PC-3 (cell line): Measurements from ENCODE around the gene PTH2. TPM values are rescaled to one million over a fixed set of nuclear protein-coding genes. Genes with fewer than 3 reads are reported as not detected.

Experiments
- ATAC-seq: fragments of 200-7000 bp; cut with Tn5 transposase; 2 replicates; pipeline ENCODE4 v1.9.1; 2020; ENCODE audit warnings: mild to moderate bottlenecking, moderate library complexity
- BruUV-seq: library from RNA; stranded (reverse); fragments of 400-500 nt; replicated peaks from 2 replicates; lab custom pipeline; 2021; lab: Mats Ljungman, UMichigan
- CTCF ChIA-PET: fragments of 300-600 bp; sonication (Branson Sonifier 250); formaldehyde crosslinking; loops from one replicate; lab custom pipeline; 2022; ENCODE audit warnings: antibody characterized with exemption; lab: Charles Lee
- POLR2A ChIA-PET: fragments of 300-600 bp; sonication (Branson Sonifier 250); formaldehyde crosslinking; loops from one replicate; lab custom pipeline; 2022; ENCODE audit warnings: antibody characterized with exemption; ENCODE audit not compliant: unreplicated experiment; lab: Charles Lee
- DNase-seq: peaks from one replicate; pipeline ENCODE4 v3.0.0-alpha.2; 2015
- H2AFZ ChIP-seq: fragments of 300-600 bp; sonication (generic); 2 replicates; pipeline ENCODE4 v1.6.0; 2016; ENCODE audit warnings: antibody characterized with exemption, low read length
- H3F3A ChIP-seq: fragments of 300-600 bp; sonication (generic); one replicate; pipeline ENCODE4 v1.6.0; 2017; ENCODE audit warnings: antibody characterized with exemption, low read length, control low read depth, mild to moderate bottlenecking; ENCODE audit not compliant: unreplicated experiment
- H3K27ac ChIP-seq: fragments of 300-600 bp; sonication (generic); 2 replicates; pipeline ENCODE4 v1.5.1; 2016; ENCODE audit warnings: mild to moderate bottlenecking, low read length
- H3K27me3 ChIP-seq: fragments of 300-600 bp; sonication (generic); 2 replicates; pipeline ENCODE4 v1.6.1; 2016; ENCODE audit warnings: low read length, mixed read lengths
- H3K36me3 ChIP-seq: fragments of 300-600 bp; sonication (generic); 2 replicates; pipeline ENCODE4 v1.6.1; 2016; ENCODE audit warnings: low read depth, mixed run types, low read length, mixed read lengths
- H3K4me1 ChIP-seq: fragments of 300-600 bp; sonication (generic); 2 replicates; pipeline ENCODE4 v1.5.1; 2016; ENCODE audit warnings: low read length; ENCODE audit not compliant: insufficient read depth
- H3K4me2 ChIP-seq: fragments of 300-600 bp; sonication (generic); 2 replicates; pipeline ENCODE4 v1.6.0; 2016; ENCODE audit warnings: low read length
- H3K4me3 ChIP-seq: fragments of 300-600 bp; sonication (generic); 2 replicates; pipeline ENCODE4 v1.5.1; 2016; ENCODE audit warnings: mild to moderate bottlenecking, low read length, mixed read lengths
- H3K79me2 ChIP-seq: fragments of 300-600 bp; sonication (generic); 2 replicates; pipeline ENCODE4 v1.6.1; 2017; ENCODE audit warnings: low read length, mixed read lengths
- H3K9ac ChIP-seq: fragments of 300-600 bp; sonication (generic); 2 replicates; pipeline ENCODE4 v1.6.0; 2016; ENCODE audit warnings: mild to moderate bottlenecking, low read length
- H3K9me2 ChIP-seq: fragments of 300-600 bp; sonication (generic); replicated peaks from 2 replicates; pipeline ENCODE4 v1.6.1; 2016; ENCODE audit warnings: mixed run types, low read length, mixed read lengths
- H3K9me3 ChIP-seq: fragments of 300-600 bp; sonication (generic); 2 replicates; pipeline ENCODE4 v1.6.1; 2016; ENCODE audit warnings: low read length, mixed read lengths
- H4K20me1 ChIP-seq: fragments of 300-600 bp; sonication (generic); 2 replicates; pipeline ENCODE4 v1.6.1; 2016; ENCODE audit warnings: low read length, mixed read lengths
- CTCF ChIP-seq: fragments of 300-600 bp; sonication (generic); conservative IDR thresholded peaks from 2 replicates; pipeline ENCODE4 v1.5.1; 2017; ENCODE audit warnings: antibody characterized with exemption, low read depth, mild to moderate bottlenecking, low read length
- EZH2 ChIP-seq: fragments of 300-600 bp; sonication (generic); IDR thresholded peaks from one replicate; pipeline ENCODE4 v1.6.1; 2017; ENCODE audit warnings: antibody characterized with exemption, mild to moderate bottlenecking, low read length; ENCODE audit not compliant: unreplicated experiment
- EZH2phosphoT487 ChIP-seq: fragments of 300-600 bp; sonication (generic); IDR thresholded peaks from 2 replicates; pipeline ENCODE4 v1.6.1; 2018; ENCODE audit warnings: mild to moderate bottlenecking, antibody characterized with exemption, low read length, borderline replicate concordance
- intact Hi-C: fragments of 100-400 bp; cut with micrococcal nuclease; formaldehyde crosslinking; loops from 2 replicates; pipeline ENCODE4 v1.9.0; 2023
- total RNA-seq: library from RNA; depleted of rRNA; stranded (reverse); fragments of >200 nt; gene quantifications from 2 replicates; pipeline ENCODE4 v1.2.3, GENCODE V29; 2014

Gene PTH2
- total RNA-seq, 1 experiment from 2014 or later: not detected

GRCh38 chr19:49390929-49391359 is 32.3 kb downstream of the PTH2 start:
- Histone ChIP-seq H3K4me3 (no peak overlapping the region), H2AFZ (no peak overlapping the region)
- intact Hi-C loops: no loop called here

GRCh38 chr19:49390131-49390928 is 32.9 kb downstream of the PTH2 start:
- CTCF ChIA-PET: interaction anchor here (1.3 kb wide), 1 partner anchor 52 kb away, joined by 6 read pairs; no protein-coding TSS in a partner anchor
- POLR2A ChIA-PET: no interaction called here
- Histone ChIP-seq H3K4me3 (no peak overlapping the region), H2AFZ (no peak overlapping the region), H3K4me1 (0 out of 2 replicates have a peak, but pooled peaks cover 3% of the 10 kb centered on the region), H3K9me2 (no peaks in the 10 kb centered on the region), H3K9me3 (no peaks in the 10 kb centered on the region), H4K20me1 (no peaks in the 10 kb centered on the region), H3K36me3 (no peaks in the 10 kb centered on the region), H3K4me2 (no peak overlapping the region), H3K27ac (no peak overlapping the region), H3K9ac (no peak overlapping the region), H3F3A (no peaks in the 10 kb centered on the region), H3K79me2 (no peaks in the 10 kb centered on the region), H3K27me3 (no peaks in the 10 kb centered on the region)
- DNase-seq (no peak), ATAC-seq (no peak)
- intact Hi-C loops: no loop called here
- BruUV-seq: no TSS peak
- TF ChIP-seq EZH2phosphoT487 (no peak), EZH2 (no peak), CTCF (no peak)

More at GRCh38 chr19:49390929-49391359, 32.3 kb downstream of the PTH2 start:
- no TSS peak for BruUV-seq
- TF ChIP-seq EZH2 (no peak), CTCF (no peak), EZH2phosphoT487 (no peak)
- Histone ChIP-seq H3K4me2 (no peak overlapping the region), H3K27me3 (no peaks in the 10 kb centered on the region), H3K4me1 (0 out of 2 replicates have a peak, but pooled peaks cover 3% of the 10 kb centered on the region), H4K20me1 (no peaks in the 10 kb centered on the region), H3K79me2 (no peaks in the 10 kb centered on the region), H3K9me2 (no peaks in the 10 kb centered on the region), H3K36me3 (no peaks in the 10 kb centered on the region), H3K9ac (no peak overlapping the region), H3K9me3 (no peaks in the 10 kb centered on the region), H3F3A (no peaks in the 10 kb centered on the region), H3K27ac (no peak overlapping the region)
- no peak for ATAC-seq
- ChIA-PET CTCF (interaction anchor here (0.5 to 1.4 kb wide), 6 partner anchors 13 to 144 kb away, joined by 3 to 6 read pairs (median 5); no protein-coding TSS in a partner anchor), POLR2A (no interaction called here)
- DNase-seq: no peak

DNA sequence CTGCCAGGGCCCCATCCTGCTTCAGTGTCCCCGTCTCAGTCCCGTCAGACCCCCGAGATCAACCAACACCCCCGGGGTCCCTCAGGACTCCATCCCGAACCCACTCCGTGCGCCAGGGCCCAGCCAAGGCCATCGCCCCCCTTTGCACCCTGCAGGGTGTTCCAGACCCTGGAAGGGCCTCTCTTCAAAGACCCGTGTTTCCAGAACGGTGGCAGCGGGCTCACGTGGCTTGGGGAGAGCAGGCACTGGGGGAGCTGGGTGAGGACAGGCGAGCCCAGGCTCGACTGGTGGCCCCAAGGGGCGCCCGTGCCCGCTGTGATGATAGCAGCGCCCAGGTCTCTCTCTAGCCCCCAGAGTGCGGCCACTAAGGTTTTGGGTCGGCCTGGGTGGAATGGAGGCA is 33.8 kb downstream of the PTH2 start:
- DNase-seq: no peak
- no peak overlapping the region for H3K27ac ChIP-seq
- TF ChIP-seq EZH2 (no peak), CTCF (no peak), EZH2phosphoT487 (no peak)
- no peaks in the 10 kb centered on the region for H3F3A ChIP-seq
- H2AFZ ChIP-seq: no peak overlapping the region
- no peak overlapping the region for H3K9ac ChIP-seq
- no peak overlapping the region for H3K4me2 ChIP-seq
- POLR2A ChIA-PET: no interaction called here
- no peak for ATAC-seq
- no peaks in the 10 kb centered on the region for H3K27me3 ChIP-seq
- H3K36me3 ChIP-seq: no peaks in the 10 kb centered on the region
- no peaks in the 10 kb centered on the region for H3K79me2 ChIP-seq
- H4K20me1 ChIP-seq: no peaks in the 10 kb centered on the region
- H3K9me3 ChIP-seq: no peaks in the 10 kb centered on the region
- 0 out of 2 replicates have a peak, but pooled peaks cover 3% of the 10 kb centered on the region for H3K4me1 ChIP-seq
- no TSS peak for BruUV-seq
- intact Hi-C loops: no loop called here
- H3K9me2 ChIP-seq: no peaks in the 10 kb centered on the region
- CTCF ChIA-PET: no interaction called here
- no peak overlapping the region for H3K4me3 ChIP-seq
